SU-DHL-6 (cell line): ENCODE data around the gene PDS5A.

Experiments used
- EZH2phosphoT487 ChIP-seq: fragments of 200-600 bp; sonication (generic), shearing (Covaris generic); conservative IDR thresholded peaks from 2 replicates; pipeline ENCODE4 v1.6.1; 2018; ENCODE audit warnings: mild to moderate bottlenecking, antibody characterized with exemption, low read length, moderate library complexity, mixed read lengths
- TF ChIP-seq, protein P1 (sequence below): fragments of 200-600 bp; sonication (generic); IDR thresholded peaks from one replicate; pipeline ENCODE4 v1.5.1; 2017; ENCODE audit warnings: antibody characterized with exemption, mild to moderate bottlenecking, low read length, moderate library complexity; ENCODE audit not compliant: insufficient read depth, poor library complexity, severe bottlenecking

DNA sequence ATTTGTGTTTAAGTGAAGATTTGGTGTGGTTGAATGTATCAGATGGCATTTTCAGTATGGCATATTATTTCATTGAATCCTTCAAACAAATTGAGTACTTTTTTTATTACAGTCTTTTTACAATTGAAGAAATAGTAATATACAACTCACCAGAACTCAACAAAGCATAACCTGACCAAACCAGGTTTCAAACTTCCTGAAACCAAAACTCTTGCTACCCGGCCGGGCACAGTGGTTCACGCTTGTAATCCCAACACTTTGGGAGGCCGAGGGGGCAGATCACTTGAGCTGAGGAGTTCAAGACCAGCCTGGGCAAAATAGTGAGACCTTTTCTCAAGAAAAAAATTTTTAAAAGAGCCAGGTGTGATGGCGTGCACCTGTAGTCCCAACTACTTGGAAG lies 185.6 kb downstream of the PDS5A start:
- TF ChIP-seq, protein P1, sequence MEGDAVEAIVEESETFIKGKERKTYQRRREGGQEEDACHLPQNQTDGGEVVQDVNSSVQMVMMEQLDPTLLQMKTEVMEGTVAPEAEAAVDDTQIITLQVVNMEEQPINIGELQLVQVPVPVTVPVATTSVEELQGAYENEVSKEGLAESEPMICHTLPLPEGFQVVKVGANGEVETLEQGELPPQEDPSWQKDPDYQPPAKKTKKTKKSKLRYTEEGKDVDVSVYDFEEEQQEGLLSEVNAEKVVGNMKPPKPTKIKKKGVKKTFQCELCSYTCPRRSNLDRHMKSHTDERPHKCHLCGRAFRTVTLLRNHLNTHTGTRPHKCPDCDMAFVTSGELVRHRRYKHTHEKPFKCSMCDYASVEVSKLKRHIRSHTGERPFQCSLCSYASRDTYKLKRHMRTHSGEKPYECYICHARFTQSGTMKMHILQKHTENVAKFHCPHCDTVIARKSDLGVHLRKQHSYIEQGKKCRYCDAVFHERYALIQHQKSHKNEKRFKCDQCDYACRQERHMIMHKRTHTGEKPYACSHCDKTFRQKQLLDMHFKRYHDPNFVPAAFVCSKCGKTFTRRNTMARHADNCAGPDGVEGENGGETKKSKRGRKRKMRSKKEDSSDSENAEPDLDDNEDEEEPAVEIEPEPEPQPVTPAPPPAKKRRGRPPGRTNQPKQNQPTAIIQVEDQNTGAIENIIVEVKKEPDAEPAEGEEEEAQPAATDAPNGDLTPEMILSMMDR: no peak
- no peak for TF ChIP-seq EZH2phosphoT487
